HCEC 1CT (cell line): ENCODE data around the gene UPF3B.
"Not testable (repeated sequence)": the region's sequence is repeated elsewhere in the genome, so short reads cannot be mapped to it uniquely, and the experiment has no call there.

Source experiments
- DNase-seq: peaks from one replicate; pipeline ENCODE4 v3.0.0-alpha.2; 2017

Gene UPF3B

GRCh38 chrX:119821703-119822102 is 31.1 kb downstream of the UPF3B start:
- not testable (repeated sequence) for DNase-seq

- DNase-seq, result no peak
These were observed 35.6 kb downstream of the UPF3B start for GRCh38 chrX:119817130-119817690.

- DNase-seq, result no peak
These were observed 36.5 kb downstream of the UPF3B start for GRCh38 chrX:119816300-119816699.

- DNase-seq, result peak; percentile 1
These were observed 43.5 kb downstream of the UPF3B start for GRCh38 chrX:119809185-119809666.

- not testable (repeated sequence) for DNase-seq
These were observed 44.3 kb downstream of the UPF3B start for GRCh38 chrX:119808461-119808860.

GRCh38 chrX:119802546-119802945 is 50.2 kb downstream of the UPF3B start:
- DNase-seq, result no peak

GRCh38 chrX:119801253-119802221 is 51.2 kb downstream of the UPF3B start:
- DNase-seq, result no peak

GRCh38 chrX:119791437-119792231 is 61.1 kb downstream of the UPF3B start, which contains the start of gene RPL39:
RPL39 (minus strand) TSS chrX:119791630; CDS start chrX:119791576, 54 bp downstream.
- DNase-seq, result peak; percentile 85

- peak; percentile 55 for DNase-seq
These were observed 61.8 kb downstream of the UPF3B start for GRCh38 chrX:119790977-119791436.

- peak; percentile 35 for DNase-seq
These were observed 67.9 kb downstream of the UPF3B start for GRCh38 chrX:119784747-119785446.
